ENCODE measurements around the gene MORC1. TPM values are rescaled to one million over a fixed set of nuclear protein-coding genes. Genes with fewer than 3 reads are reported as not detected.

MORC1 gene
- polyA plus RNA-seq, 1 donor from 2014 or later = not detected

DNA sequence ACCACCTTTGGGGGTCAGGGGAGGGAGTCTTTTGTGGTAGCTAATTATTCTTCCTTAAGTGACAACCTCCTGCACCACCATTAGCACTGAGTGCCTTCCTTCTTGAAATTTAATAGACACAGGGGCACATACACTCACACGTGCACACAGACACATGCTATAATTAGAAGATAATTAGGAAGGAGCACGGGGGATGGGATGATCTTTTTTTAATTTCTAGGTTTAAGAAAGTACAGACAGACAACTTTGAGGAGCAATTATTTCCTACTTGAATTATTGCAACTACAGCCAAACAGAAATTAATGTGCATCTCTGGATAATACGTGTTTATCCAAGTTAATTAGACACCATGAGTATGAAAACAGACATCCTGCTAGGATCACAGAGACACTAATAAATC, 119.5 kb downstream of the MORC1 start:
- H3K9me2 ChIP-seq (ENCODE audit: insufficient read depth, low read length) = no peaks in the 10 kb centered on the region
- H2AFZ ChIP-seq (ENCODE audit: low read depth, low read length) = no peak overlapping the region
- no peak overlapping the region for H3K4me3 ChIP-seq (ENCODE audit: low read length)
- H3K36me3 ChIP-seq (ENCODE audit: insufficient read depth, low read length) = no peaks in the 10 kb centered on the region
- no peak overlapping the region for H3K27ac ChIP-seq (ENCODE audit: low read length)
- no peaks in the 10 kb centered on the region for H4K20me1 ChIP-seq (ENCODE audit: insufficient read depth)
- no peak overlapping the region for H3K9ac ChIP-seq (ENCODE audit: low read length)
- no peaks in the 10 kb centered on the region for H3K9me3 ChIP-seq (ENCODE audit: low read length)
- no peaks in the 10 kb centered on the region for H3K27me3 ChIP-seq (ENCODE audit: insufficient read depth, low read depth, low read length)
- H3K79me2 ChIP-seq (replicated peaks; ENCODE audit: insufficient read depth, low read length) = no peaks in the 10 kb centered on the region
- no peak overlapping the region for H3K4me2 ChIP-seq (ENCODE audit: low read length)
- TF ChIP-seq EZH2 (IDR thresholded peaks at IDR 0.05; ENCODE audit: borderline replicate concordance, insufficient read depth, low read length, poor library complexity, severe bottlenecking) (no peak), EP300 (conservative IDR thresholded peaks at IDR 0.05; ENCODE audit: poor library complexity, severe bottlenecking) (no peak), POLR2AphosphoS5 (IDR thresholded peaks at IDR 0.05) (no peak), RAD21 (conservative IDR thresholded peaks at IDR 0.05) (no peak), MXI1 (conservative IDR thresholded peaks at IDR 0.05; ENCODE audit: poor library complexity, severe bottlenecking) (no peak), SMC3 (conservative IDR thresholded peaks at IDR 0.05; ENCODE audit: poor library complexity) (no peak), TAF1 (IDR thresholded peaks at IDR 0.05; ENCODE audit: low read depth) (no peak)
- TF ChIP-seq, protein P1, sequence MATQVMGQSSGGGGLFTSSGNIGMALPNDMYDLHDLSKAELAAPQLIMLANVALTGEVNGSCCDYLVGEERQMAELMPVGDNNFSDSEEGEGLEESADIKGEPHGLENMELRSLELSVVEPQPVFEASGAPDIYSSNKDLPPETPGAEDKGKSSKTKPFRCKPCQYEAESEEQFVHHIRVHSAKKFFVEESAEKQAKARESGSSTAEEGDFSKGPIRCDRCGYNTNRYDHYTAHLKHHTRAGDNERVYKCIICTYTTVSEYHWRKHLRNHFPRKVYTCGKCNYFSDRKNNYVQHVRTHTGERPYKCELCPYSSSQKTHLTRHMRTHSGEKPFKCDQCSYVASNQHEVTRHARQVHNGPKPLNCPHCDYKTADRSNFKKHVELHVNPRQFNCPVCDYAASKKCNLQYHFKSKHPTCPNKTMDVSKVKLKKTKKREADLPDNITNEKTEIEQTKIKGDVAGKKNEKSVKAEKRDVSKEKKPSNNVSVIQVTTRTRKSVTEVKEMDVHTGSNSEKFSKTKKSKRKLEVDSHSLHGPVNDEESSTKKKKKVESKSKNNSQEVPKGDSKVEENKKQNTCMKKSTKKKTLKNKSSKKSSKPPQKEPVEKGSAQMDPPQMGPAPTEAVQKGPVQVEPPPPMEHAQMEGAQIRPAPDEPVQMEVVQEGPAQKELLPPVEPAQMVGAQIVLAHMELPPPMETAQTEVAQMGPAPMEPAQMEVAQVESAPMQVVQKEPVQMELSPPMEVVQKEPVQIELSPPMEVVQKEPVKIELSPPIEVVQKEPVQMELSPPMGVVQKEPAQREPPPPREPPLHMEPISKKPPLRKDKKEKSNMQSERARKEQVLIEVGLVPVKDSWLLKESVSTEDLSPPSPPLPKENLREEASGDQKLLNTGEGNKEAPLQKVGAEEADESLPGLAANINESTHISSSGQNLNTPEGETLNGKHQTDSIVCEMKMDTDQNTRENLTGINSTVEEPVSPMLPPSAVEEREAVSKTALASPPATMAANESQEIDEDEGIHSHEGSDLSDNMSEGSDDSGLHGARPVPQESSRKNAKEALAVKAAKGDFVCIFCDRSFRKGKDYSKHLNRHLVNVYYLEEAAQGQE (IDR thresholded peaks at IDR 0.05; ENCODE audit: borderline replicate concordance) = no peak
- TF ChIP-seq, protein P2, sequence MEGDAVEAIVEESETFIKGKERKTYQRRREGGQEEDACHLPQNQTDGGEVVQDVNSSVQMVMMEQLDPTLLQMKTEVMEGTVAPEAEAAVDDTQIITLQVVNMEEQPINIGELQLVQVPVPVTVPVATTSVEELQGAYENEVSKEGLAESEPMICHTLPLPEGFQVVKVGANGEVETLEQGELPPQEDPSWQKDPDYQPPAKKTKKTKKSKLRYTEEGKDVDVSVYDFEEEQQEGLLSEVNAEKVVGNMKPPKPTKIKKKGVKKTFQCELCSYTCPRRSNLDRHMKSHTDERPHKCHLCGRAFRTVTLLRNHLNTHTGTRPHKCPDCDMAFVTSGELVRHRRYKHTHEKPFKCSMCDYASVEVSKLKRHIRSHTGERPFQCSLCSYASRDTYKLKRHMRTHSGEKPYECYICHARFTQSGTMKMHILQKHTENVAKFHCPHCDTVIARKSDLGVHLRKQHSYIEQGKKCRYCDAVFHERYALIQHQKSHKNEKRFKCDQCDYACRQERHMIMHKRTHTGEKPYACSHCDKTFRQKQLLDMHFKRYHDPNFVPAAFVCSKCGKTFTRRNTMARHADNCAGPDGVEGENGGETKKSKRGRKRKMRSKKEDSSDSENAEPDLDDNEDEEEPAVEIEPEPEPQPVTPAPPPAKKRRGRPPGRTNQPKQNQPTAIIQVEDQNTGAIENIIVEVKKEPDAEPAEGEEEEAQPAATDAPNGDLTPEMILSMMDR (IDR thresholded peaks at IDR 0.05; ENCODE audit: poor library complexity, severe bottlenecking) = no peak
- no peaks in the 10 kb centered on the region for H3F3A ChIP-seq (ENCODE audit: insufficient read depth, low read length, poor library complexity, severe bottlenecking)

DNA sequence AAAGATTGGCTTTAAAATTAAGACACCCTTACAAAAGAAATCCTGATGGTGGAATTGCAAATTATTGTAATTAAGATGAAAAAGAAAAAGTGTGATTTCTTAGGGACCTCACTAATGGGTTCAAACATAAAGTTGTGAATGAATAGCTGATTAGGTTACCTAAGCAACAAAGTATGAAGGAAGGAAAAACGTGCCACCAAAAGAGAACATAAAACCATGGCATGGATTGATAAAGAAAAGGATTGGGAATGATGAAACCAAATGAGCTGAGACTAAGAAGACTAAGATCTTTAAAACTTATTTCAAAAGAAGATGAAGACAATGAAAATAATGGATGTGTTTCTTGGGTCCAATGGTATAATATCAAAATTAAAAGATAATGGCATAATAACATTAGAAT, 132.1 kb downstream of the MORC1 start:
- TF ChIP-seq RAD21 (conservative IDR thresholded peaks at IDR 0.05) (no peak), EZH2 (IDR thresholded peaks at IDR 0.05; ENCODE audit: borderline replicate concordance, insufficient read depth, low read length, poor library complexity, severe bottlenecking) (no peak), TAF1 (IDR thresholded peaks at IDR 0.05; ENCODE audit: low read depth) (no peak), SMC3 (conservative IDR thresholded peaks at IDR 0.05; ENCODE audit: poor library complexity) (no peak), POLR2AphosphoS5 (IDR thresholded peaks at IDR 0.05) (no peak)
- TF ChIP-seq, protein P2 (IDR thresholded peaks at IDR 0.05; ENCODE audit: poor library complexity, severe bottlenecking) = no peak
- TF ChIP-seq, protein P1 (IDR thresholded peaks at IDR 0.05; ENCODE audit: borderline replicate concordance) = no peak
- H3K79me2 ChIP-seq (replicated peaks; ENCODE audit: insufficient read depth, low read length) = no peaks in the 10 kb centered on the region
- H3K9me2 ChIP-seq (ENCODE audit: insufficient read depth, low read length) = no peaks in the 10 kb centered on the region
- H3F3A ChIP-seq (ENCODE audit: insufficient read depth, low read length, poor library complexity, severe bottlenecking) = no peaks in the 10 kb centered on the region
- no peak overlapping the region for H2AFZ ChIP-seq (ENCODE audit: low read depth, low read length)
- H3K27me3 ChIP-seq (ENCODE audit: insufficient read depth, low read depth, low read length) = no peaks in the 10 kb centered on the region
- no peak overlapping the region for H3K4me2 ChIP-seq (ENCODE audit: low read length)
- H3K36me3 ChIP-seq (ENCODE audit: insufficient read depth, low read length) = no peaks in the 10 kb centered on the region
- H3K27ac ChIP-seq (ENCODE audit: low read length) = no peak overlapping the region
- no peak overlapping the region for H3K9ac ChIP-seq (ENCODE audit: low read length)
- no peaks in the 10 kb centered on the region for H3K9me3 ChIP-seq (ENCODE audit: low read length)
- no peak overlapping the region for H3K4me3 ChIP-seq (ENCODE audit: low read length)
- no peaks in the 10 kb centered on the region for H4K20me1 ChIP-seq (ENCODE audit: insufficient read depth)
